ENCODE measurements around the gene RPTOR. TPM values are rescaled to one million over a fixed set of nuclear protein-coding genes. Genes with fewer than 3 reads are reported as not detected.

The RPTOR gene
- total RNA-seq, 6 donors from 2014 or later, result 26.8 to 109 (median 36.8) TPM

- H3K4me3 ChIP-seq, result no peak overlapping the region
- H3K4me1 ChIP-seq, result peaks cover 4 to 12% (median 9%) of the 10 kb centered on the region in 4 donors
- ATAC-seq (ENCODE audit: low FRiP score in 2 of 2) (no peak), DNase-seq (no peak)
- H3K36me3 ChIP-seq, result peaks cover 3 to 18% (median 4%) of the 10 kb centered on the region in 4 donors
- no peaks in the 10 kb centered on the region for H3K9me3 ChIP-seq
- no peak overlapping the region for H3K27ac ChIP-seq
- TF ChIP-seq CTCF (IDR thresholded peaks at IDR 0.05) (no peak), POLR2A (IDR thresholded peaks at IDR 0.05) (no peak), POLR2AphosphoS5 (IDR thresholded peaks at IDR 0.05) (no peak), EP300 (IDR thresholded peaks at IDR 0.05) (no peak)
- 84 to 89% methylated on average over 15 to 16 of the region's 16 CpGs for WGBS, 2 donors
- no peaks in the 10 kb centered on the region for H3K27me3 ChIP-seq
Measured at GRCh38 chr17:80930335-80931279, 386.0 kb downstream of the RPTOR start.

GRCh38 chr17:80931421-80932265 is 387.0 kb downstream of the RPTOR start:
- ATAC-seq (ENCODE audit: low FRiP score in 2 of 2) (peak in 1 of 2 donors; percentile 66), DNase-seq (no peak)
- Histone ChIP-seq H3K4me3 (no peak overlapping the region), H3K27ac (no peak overlapping the region), H3K9me3 (no peaks in the 10 kb centered on the region), H3K4me1 (peaks cover 4 to 8% (median 6%) of the 10 kb centered on the region in 4 donors), H3K36me3 (peaks cover 0 to 10% (median 0%) of the 10 kb centered on the region in 4 donors), H3K27me3 (no peaks in the 10 kb centered on the region)
- TF ChIP-seq CTCF (IDR thresholded peaks at IDR 0.05) (no peak), POLR2AphosphoS5 (IDR thresholded peaks at IDR 0.05) (no peak), POLR2A (IDR thresholded peaks at IDR 0.05) (no peak), EP300 (IDR thresholded peaks at IDR 0.05) (no peak)
- WGBS, 2 donors, result 76 to 86% methylated on average over 7 to 13 of the region's 13 CpGs

- 86 to 87% methylated on average over 2 of the region's 2 CpGs for WGBS, 2 donors
- Histone ChIP-seq H3K4me1 (peaks cover 0 to 4% (median 1%) of the 10 kb centered on the region in 4 donors), H3K4me3 (no peak overlapping the region), H3K27me3 (no peaks in the 10 kb centered on the region), H3K27ac (no peak overlapping the region), H3K36me3 (peaks cover 0 to 14% (median 4%) of the 10 kb centered on the region in 4 donors), H3K9me3 (no peaks in the 10 kb centered on the region)
- no peak for ATAC-seq (ENCODE audit: low FRiP score in 2 of 2)
- TF ChIP-seq EP300 (IDR thresholded peaks at IDR 0.05), result no peak
- TF ChIP-seq POLR2AphosphoS5 (IDR thresholded peaks at IDR 0.05), result no peak
- TF ChIP-seq CTCF (IDR thresholded peaks at IDR 0.05), result no peak
- TF ChIP-seq POLR2A (IDR thresholded peaks at IDR 0.05), result no peak
- no peak for DNase-seq
Measured at GRCh38 chr17:80935526-80935925, 390.9 kb downstream of the RPTOR start.

GRCh38 chr17:80936218-80936617 is 391.6 kb downstream of the RPTOR start:
- DNase-seq, result no peak
- no peak for ATAC-seq (ENCODE audit: low FRiP score in 2 of 2)
- WGBS, 2 donors, result 85 to 90% methylated on average over 4 of the region's 4 CpGs
- Histone ChIP-seq H3K4me3 (no peak overlapping the region), H3K4me1 (peaks cover 0 to 4% (median 1%) of the 10 kb centered on the region in 4 donors), H3K9me3 (no peaks in the 10 kb centered on the region), H3K27ac (no peak overlapping the region), H3K27me3 (no peaks in the 10 kb centered on the region), H3K36me3 (peaks cover 0 to 19% (median 6%) of the 10 kb centered on the region in 4 donors)
- TF ChIP-seq POLR2A (IDR thresholded peaks at IDR 0.05) (no peak), EP300 (IDR thresholded peaks at IDR 0.05) (no peak), CTCF (IDR thresholded peaks at IDR 0.05) (no peak), POLR2AphosphoS5 (IDR thresholded peaks at IDR 0.05) (no peak)

Measured in upper lobe of left lung (tissue), 6 donors.